Kasumi-1 (cell line): ENCODE data around the gene CSTF1.

ENCODE experiments used
- DNase-seq, 2 experiments: peaks; one replicate each; lab custom pipeline; 2025; lab: John Stamatoyannopoulos, UW

Gene CSTF1

GRCh38 chr20:56429502-56429901 is 37.1 kb downstream of the CSTF1 start:
- peak; percentile 32 to 65 for DNase-seq

- no peak for DNase-seq
These were observed 37.5 kb downstream of the CSTF1 start for GRCh38 chr20:56429941-56430340.

- DNase-seq, result no peak
These were observed 38.0 kb downstream of the CSTF1 start for GRCh38 chr20:56430461-56430860.

GRCh38 chr20:56430957-56431356 is 38.5 kb downstream of the CSTF1 start:
- no peak for DNase-seq

GRCh38 chr20:56431471-56431870 is 39.0 kb downstream of the CSTF1 start:
- no peak for DNase-seq

GRCh38 chr20:56433221-56433879 is 40.9 kb downstream of the CSTF1 start:
- DNase-seq, result no peak

- DNase-seq, result no peak
These were observed 41.4 kb downstream of the CSTF1 start for GRCh38 chr20:56433880-56434255.

GRCh38 chr20:56437196-56437960 is 44.9 kb downstream of the CSTF1 start:
- DNase-seq, result no peak

- DNase-seq, result no peak
These were observed 45.8 kb downstream of the CSTF1 start for GRCh38 chr20:56438284-56438683.

GRCh38 chr20:56439771-56440291 is 47.4 kb downstream of the CSTF1 start:
- peak; percentile 31 to 35 for DNase-seq

- DNase-seq, result peak; percentile 13 to 23
These were observed 48.0 kb downstream of the CSTF1 start for GRCh38 chr20:56440346-56441007.

GRCh38 chr20:56442389-56443365 is 50.2 kb downstream of the CSTF1 start:
- peak; percentile 50 to 52 for DNase-seq

- no peak for DNase-seq
These were observed 51.5 kb downstream of the CSTF1 start for GRCh38 chr20:56443654-56444540.

- DNase-seq, result no peak
These were observed 52.7 kb downstream of the CSTF1 start for GRCh38 chr20:56445130-56445529.

- no peak for DNase-seq
These were observed 53.1 kb downstream of the CSTF1 start for GRCh38 chr20:56445540-56445939.

GRCh38 chr20:56447227-56447626 is 54.8 kb downstream of the CSTF1 start:
- no peak for DNase-seq

GRCh38 chr20:56449459-56449858 is 57.0 kb downstream of the CSTF1 start:
- DNase-seq, result no peak

- DNase-seq, result no peak
These were observed 58.8 kb downstream of the CSTF1 start for GRCh38 chr20:56451056-56451765.

- peak; percentile 68 to 78 for DNase-seq
These were observed 60.9 kb downstream of the CSTF1 start for GRCh38 chr20:56453352-56453751.

- DNase-seq, result no peak
These were observed 62.3 kb downstream of the CSTF1 start for GRCh38 chr20:56454754-56455153.
